Endothelial cell (in vitro differentiated cells): Measurements from ENCODE around the gene LEMD2. TPM values are rescaled to one million over a fixed set of nuclear protein-coding genes. Genes with fewer than 3 reads are reported as not detected.

Experiments
- DNase-seq: peaks from one replicate; pipeline ENCODE4 v3.0.0; 2021; ENCODE audit warnings: low spot score
- H3K27ac Mint-ChIP-seq: one replicate; pipeline ENCODE4 v1.8.0; 2021; ENCODE audit warnings: mixed read lengths, inconsistent platforms; ENCODE audit not compliant: unreplicated experiment
- H3K27me3 Mint-ChIP-seq: one replicate; pipeline ENCODE4 v1.8.0; 2021; ENCODE audit warnings: mild to moderate bottlenecking, moderate library complexity, mixed read lengths, inconsistent platforms; ENCODE audit not compliant: unreplicated experiment
- H3K36me3 Mint-ChIP-seq: one replicate; pipeline ENCODE4 v1.8.0; 2021; ENCODE audit warnings: mild to moderate bottlenecking, low read depth, mixed read lengths, inconsistent platforms; ENCODE audit not compliant: unreplicated experiment
- H3K4me1 Mint-ChIP-seq: one replicate; pipeline ENCODE4 v1.8.0; 2021; ENCODE audit warnings: mild to moderate bottlenecking, mixed read lengths, inconsistent platforms; ENCODE audit not compliant: unreplicated experiment
- H3K4me3 Mint-ChIP-seq: one replicate; pipeline ENCODE4 v1.8.0; 2021; ENCODE audit warnings: mild to moderate bottlenecking, mixed read lengths, inconsistent platforms; ENCODE audit not compliant: unreplicated experiment
- H3K9me3 Mint-ChIP-seq: one replicate; pipeline ENCODE4 v1.8.0; 2021; ENCODE audit warnings: mixed read lengths, inconsistent platforms; ENCODE audit not compliant: unreplicated experiment
- CTCF ChIP-seq: fragments of 200-600 bp; sonication (generic); IDR thresholded peaks from one replicate; pipeline ENCODE4 v1.5.0; 2021; ENCODE audit warnings: antibody characterized with exemption; ENCODE audit not compliant: unreplicated experiment
- total RNA-seq: library from RNA; stranded (reverse); fragmentation: NEBNext Ultra II Directional; extraction: Animal tissue kit (Norgen Biotek cat#: 25700); gene quantifications from one replicate; pipeline ENCODE4 v1.2.1, GENCODE V29; 2021; ENCODE audit not compliant: unreplicated experiment

The LEMD2 gene
- total RNA-seq, 1 donor from 2014 or later, result 105 TPM

GRCh38 chr6:33813246-33813904 lies 24.4 kb upstream of the LEMD2 start:
- Mint-ChIP-seq H3K4me1 (peaks cover 34% of the 10 kb centered on the region), H3K4me3 (no peak overlapping the region), H3K27ac (no peak overlapping the region), H3K36me3 (no peaks in the 10 kb centered on the region), H3K27me3 (peaks cover 9% of the 10 kb centered on the region), H3K9me3 (no peaks in the 10 kb centered on the region)
- TF ChIP-seq CTCF, result no peak
- no peak for DNase-seq

GRCh38 chr6:33812669-33813068 lies 23.7 kb upstream of the LEMD2 start:
- Mint-ChIP-seq H3K36me3 (no peaks in the 10 kb centered on the region), H3K27ac (no peak overlapping the region), H3K27me3 (peaks cover 9% of the 10 kb centered on the region), H3K9me3 (no peaks in the 10 kb centered on the region), H3K4me1 (peaks cover 41% of the 10 kb centered on the region), H3K4me3 (no peak overlapping the region)
- DNase-seq, result peak; percentile 86
- TF ChIP-seq CTCF, result peak; percentile 11

- TF ChIP-seq CTCF, result no peak
- Mint-ChIP-seq H3K9me3 (no peaks in the 10 kb centered on the region), H3K4me1 (peaks cover 48% of the 10 kb centered on the region), H3K4me3 (no peak overlapping the region), H3K36me3 (no peaks in the 10 kb centered on the region), H3K27me3 (peaks cover 9% of the 10 kb centered on the region), H3K27ac (no peak overlapping the region)
- no peak for DNase-seq
Measured at GRCh38 chr6:33809594-33809993, 20.7 kb upstream of the LEMD2 start.

DNA sequence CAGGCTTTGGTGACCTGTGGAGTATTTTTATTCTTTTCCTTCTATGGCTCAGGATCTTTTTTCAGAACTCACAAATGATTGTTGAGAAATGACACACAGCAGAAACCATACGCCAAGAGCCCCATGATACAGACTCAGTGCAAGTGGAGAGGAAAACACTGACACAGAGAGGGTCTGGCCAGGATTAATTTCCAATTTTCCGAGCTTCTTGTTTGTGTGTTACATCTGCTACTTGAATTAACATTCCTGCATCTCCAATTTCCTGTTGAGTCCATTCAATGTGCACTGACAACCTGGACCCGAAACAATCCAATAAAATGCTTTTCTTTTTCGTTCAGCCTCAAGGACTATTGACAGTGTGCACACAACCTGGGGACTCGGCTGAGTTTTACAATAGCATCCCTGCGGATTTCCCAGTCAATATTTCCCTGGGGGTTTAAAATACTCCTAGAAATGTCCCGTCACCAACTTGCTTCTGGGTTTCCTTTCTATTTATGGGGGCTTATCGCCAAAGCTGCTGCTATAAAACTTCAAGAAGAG lies 19.8 kb upstream of the LEMD2 start:
- Mint-ChIP-seq H3K9me3 (no peaks in the 10 kb centered on the region), H3K36me3 (no peaks in the 10 kb centered on the region), H3K4me1 (peaks cover 45% of the 10 kb centered on the region), H3K4me3 (no peak overlapping the region), H3K27me3 (peaks cover 9% of the 10 kb centered on the region), H3K27ac (no peak overlapping the region)
- DNase-seq, result no peak
- TF ChIP-seq CTCF, result no peak

DNA sequence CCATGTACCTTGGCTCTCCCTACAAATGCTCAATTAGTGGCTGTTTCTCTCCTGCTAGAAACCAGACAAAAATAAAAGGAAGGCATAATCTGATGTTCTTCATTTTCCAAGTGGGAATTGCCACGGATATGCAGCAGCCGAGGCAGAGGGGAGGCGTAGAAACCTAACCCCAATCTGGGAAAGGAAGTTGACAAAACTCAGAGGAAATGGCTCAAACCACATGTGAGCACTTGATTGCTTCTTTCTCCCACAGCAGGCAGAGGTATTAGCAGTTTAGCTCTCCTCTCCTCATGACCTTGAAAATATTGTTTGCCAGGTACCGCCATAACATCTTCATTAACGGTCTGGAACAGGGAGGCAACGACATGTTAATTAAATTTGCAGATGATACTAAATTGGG lies 18.7 kb upstream of the LEMD2 start:
- Mint-ChIP-seq H3K27ac (peak overlapping the region; percentile 78), H3K9me3 (no peaks in the 10 kb centered on the region), H3K4me3 (no peak overlapping the region), H3K27me3 (peaks cover 6% of the 10 kb centered on the region), H3K4me1 (peaks cover 39% of the 10 kb centered on the region), H3K36me3 (no peaks in the 10 kb centered on the region)
- TF ChIP-seq CTCF, result no peak
- no peak for DNase-seq
